T1000 (cell line): ENCODE measurements around the gene TFB2M.

ENCODE experiments used
- DNase-seq: peaks from one replicate; lab custom pipeline; 2025; ENCODE audit warnings: mixed read lengths; lab: John Stamatoyannopoulos, UW

The TFB2M gene

DNA sequence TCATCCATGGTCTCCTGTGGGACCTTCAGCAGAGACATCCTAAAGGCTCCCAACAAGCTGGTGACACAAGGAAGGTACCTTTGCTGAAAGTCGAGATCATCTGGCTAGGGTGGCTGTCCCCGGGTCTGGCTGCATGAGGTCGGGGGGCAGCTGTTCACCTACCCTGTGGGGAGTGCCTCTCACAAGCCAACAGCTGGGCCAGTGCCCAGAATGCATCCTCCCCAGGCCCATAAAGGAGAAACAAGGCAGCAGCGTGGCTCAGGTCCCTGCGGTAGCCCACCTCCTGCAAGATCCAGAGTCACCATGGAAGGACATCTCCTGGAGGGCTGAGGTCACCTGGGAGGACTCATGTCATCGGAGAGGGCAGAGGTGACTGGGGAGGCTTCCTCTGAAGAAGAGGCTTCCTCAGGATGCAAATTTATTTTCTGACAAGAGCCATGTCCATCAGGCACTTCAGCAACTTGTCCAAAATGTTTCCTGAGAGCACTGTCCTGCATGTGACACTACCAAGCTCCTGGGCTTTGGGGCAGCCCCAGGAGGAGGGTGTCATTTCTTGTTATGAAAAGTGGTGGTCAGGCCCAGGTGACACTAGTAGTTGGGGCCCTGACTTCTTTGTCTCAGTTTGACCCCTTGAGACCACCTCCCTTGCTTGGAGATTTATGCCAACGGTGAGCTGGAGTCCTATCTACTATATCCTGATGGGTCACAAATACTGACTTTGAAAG lies 52.3 kb downstream of the TFB2M start:
- no peak for DNase-seq

DNA sequence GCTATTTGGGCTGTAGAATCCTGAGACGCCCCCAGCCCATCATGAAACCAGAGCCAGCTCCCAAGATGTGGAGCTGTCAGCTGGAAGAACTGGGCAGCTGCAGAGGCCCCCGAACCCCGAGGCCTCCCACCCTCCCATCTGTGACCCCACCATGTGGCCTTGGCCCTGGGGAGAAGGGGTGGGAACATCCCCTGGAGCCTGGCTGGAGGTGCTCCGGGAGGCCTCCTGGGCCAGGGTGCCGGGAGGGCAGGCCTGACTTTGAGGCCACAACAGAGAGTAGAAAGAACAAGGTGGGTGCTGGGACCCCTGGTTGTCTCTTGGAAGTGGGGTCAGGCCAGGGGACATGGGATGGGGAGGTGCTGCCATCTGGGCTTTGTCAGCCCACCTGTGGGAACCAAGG lies 53.0 kb downstream of the TFB2M start:
- no peak for DNase-seq

DNA sequence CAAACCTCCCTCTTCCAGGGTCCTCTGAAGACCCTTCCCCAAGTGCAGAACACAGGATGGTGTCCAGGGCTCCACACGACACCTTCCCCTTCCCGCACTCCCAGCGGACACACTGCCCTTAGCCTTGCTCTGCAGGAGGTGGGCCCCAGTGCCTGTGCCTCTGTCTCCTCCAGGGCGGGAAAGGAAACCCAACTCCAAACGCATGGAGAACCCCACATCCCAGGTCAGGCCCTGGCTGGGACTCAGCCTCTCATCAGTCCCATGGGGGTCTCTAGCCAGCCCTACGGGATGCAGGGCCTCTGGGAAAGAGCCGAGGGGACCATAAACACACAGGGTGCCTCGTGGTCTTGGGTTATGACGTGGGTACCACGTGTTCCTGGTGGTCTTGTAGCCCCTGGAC lies 53.4 kb downstream of the TFB2M start:
- DNase-seq = no peak

DNA sequence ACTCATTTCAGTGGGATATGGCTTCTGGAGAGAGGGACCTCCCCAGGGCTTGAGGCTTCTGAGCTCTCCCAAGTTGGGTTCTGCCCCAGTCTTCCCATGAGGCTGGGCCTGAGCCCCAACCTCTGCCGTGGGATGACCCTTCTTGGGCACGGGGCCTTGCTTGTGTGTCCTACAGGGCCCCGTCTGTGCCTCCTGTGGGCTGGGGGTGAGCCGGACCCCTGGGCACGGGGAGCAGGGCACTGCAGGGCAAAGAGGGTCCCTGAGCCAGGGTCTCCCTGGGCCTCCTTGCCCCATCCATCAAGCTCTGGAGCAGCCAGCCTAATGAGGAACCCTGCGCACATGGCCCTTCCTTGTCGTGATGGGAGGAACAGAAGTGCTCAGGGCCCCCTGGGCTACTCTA lies 53.8 kb downstream of the TFB2M start:
- DNase-seq = no peak

DNA sequence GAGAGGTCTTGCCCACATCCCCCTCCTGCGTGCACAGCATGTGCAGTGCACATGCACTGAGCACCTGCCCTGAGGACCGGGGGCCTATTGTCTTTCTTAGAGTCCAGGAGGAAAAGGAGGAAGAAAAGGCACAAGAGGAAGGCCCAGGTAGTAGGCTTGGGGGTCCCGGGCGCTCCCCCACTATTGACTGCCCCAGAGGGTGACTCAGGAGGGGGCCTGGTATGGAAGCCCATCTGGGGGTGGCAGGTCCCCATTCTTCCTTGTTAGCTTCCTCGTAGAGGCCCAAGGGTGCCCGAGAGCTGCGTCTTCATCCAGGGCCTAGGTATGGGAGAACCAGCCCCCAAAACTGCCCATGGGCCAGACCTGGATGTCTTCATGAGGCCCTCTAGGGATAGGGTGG lies 54.9 kb downstream of the TFB2M start:
- DNase-seq = no peak

DNA sequence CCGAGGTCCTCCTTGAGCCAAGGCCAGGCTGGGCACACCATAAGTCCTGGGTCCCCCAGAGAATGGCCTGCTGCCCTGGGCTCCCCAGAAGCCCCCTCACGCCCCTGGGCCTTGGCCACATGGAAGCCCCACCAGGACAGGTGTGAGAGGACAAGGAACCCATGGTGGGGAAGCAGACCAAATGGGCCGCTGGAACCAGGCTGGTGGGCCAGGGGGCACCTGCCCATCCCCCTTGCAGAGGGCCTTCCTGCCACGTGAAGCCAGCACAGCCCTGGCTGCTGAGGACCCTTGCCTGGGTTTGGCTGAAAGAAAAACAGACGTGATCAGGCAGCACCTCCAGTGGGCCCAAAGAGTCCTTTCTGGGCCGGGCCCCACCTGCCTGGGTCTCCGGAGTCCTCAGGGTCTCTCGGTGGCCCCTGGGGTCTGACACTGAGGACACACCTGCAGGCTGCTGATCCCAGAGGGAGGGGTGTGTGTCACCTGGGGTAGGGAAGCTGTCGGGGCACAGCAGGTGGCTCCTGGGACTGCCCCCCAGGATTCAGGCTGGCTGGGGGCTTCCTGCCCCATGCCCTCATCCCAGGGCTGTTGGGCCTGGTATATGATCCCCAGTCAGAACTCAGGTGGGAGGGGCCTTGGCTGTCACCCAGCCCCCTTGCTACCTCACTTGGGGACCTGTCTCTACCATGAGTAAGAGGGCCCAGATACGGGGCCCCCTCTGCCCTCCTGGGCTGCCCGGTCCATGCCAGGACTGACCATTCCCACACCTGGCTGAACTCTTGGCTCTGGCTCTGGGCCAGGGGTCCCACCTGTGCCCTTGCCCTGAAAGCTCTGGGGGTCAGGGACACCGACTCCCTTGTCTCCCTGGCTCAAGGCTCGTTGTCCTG lies 55.7 kb downstream of the TFB2M start:
- DNase-seq = no peak

DNA sequence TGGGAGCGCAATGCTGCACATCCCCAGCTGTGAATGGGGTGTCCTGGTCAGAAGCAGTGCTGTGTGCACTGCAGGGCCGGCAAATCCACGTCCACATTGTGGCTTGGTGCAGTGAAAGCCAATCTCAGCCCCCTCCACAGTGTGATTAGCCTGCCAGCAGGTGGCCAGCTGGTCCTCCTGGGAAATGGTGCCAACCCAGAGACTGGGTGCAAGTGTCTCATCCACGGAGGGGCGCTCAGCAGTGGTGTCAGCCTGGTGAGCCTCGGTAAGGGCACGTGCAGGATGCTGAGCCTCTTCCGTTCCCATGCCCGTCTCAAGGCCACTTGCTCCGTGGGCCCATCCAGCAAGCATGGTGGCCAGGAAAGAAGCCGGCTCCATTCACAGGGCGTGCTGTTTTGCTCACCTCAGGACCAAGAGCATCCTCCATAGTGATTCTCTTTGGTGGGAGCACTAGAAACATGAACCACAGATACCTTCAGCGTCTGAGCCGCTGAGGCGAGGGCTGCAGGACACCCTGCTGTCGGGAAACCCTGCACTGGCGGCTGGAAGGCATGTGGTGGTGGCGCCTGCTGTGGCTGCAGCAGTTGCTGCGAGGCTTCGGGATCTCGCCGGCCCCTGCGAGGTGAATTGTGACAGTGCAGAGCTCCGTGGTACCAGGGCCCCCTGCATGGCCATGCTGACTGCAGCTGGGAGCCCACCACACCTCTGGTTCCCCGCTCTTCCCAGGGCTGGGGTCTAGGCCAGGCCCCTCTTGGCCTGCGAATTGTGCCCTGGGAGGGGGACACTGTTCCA lies 57.0 kb downstream of the TFB2M start:
- no peak for DNase-seq

DNA sequence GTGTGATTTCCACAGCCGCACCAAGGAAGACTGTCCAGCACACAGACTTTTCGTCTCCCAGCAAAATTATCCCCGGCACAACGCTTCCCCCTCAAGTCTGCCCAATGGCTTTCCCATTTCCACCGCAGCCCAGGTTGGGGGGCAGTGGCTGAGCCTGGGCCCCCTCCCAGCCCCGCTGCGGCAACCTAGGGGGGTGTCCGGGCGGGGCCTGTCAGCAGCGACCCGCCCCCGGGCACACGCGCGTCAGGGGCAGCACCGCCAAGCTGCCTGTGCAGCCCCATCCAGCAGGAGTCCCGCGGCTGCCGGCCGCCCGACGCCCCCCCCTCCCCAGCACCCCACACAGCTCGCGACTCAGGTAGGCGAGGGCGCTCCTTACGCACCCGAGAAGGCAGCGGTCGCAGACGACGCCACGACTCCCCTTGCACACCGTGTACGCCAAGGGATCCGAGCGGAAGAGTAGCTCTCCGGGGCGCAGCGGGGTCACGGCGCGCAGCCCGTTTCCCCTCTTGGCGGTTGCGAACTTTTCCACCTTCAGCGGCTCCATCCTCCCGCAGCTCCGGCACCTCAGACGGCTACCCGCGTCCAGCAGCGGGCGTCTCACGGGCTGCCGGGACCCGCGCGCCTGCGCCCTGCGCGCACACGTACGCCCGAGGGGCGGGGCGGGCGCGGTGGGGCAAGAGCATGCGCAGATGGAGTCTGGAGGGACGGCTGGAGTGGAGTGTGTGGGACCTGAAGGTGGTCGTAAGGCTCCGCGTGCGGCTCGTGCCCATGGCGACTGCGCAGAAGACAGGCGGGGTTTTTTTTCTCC lies 59.2 kb downstream of the TFB2M start, which contains the start of gene SMYD3:
TSS of gene SMYD3 (minus strand) at position 606 of the 808 bp plus-strand sequence.
- DNase-seq = peak; percentile 50

DNA sequence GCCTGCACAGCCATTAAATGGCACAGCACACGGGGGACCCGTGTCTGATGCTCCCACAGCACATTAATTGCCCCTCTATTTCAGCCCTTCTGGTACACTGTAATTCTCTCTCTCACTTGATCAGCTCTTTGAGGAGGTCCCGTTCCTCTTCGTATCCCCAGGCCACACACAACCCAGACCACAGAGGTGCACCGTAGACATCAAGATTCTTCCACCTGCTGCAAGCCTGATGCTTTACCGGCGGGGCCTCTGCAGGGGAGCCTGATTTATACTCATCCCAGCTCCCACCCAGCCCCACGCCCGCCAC lies 59.7 kb downstream of the TFB2M start:
- no peak for DNase-seq

DNA sequence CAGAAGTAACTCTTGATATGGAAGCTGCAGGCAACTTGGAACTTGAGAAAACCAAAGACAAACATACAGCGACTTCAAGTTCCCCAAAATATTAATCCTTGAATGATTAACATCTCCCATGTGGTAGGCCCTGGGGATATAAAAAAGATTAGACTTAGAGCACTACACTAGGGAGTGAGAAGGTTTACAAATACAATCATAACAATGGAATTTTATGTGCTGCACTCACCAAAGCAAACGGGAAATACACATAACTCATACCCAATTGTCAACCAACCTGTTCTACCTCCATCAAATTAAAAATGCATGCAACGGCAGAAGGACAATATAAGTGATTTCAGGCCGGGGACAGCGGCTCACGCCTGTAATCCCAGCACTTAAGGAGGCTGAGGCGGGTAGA lies 62.7 kb downstream of the TFB2M start:
- DNase-seq = no peak

DNA sequence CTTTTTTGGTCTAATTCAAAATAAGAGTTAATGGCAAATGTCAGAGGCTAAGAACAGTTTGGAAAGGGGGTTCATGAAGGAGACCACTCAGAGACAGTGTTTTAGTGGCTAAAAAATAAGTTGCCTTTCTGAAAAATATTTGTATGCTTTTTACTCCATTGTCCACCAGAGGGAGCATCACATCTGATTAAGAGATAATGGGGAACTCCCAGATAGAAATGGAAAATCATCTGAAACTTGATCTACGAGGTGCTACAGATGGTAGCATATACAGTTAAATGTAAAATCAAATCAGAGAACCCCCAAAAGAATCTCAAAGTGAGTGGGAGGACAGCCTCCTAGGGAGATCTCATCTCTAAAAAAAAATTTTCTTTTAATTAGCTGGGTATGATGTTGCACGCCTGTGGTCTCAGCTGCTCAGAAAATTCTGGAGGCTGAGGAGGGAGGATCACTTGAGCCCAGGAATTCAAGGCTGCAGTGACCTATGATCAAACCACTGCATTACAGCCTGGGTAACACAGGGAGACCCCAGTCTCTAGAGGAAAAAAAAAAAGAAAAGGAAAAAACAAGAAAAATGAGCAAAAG lies 68.6 kb downstream of the TFB2M start:
- no peak for DNase-seq

DNA sequence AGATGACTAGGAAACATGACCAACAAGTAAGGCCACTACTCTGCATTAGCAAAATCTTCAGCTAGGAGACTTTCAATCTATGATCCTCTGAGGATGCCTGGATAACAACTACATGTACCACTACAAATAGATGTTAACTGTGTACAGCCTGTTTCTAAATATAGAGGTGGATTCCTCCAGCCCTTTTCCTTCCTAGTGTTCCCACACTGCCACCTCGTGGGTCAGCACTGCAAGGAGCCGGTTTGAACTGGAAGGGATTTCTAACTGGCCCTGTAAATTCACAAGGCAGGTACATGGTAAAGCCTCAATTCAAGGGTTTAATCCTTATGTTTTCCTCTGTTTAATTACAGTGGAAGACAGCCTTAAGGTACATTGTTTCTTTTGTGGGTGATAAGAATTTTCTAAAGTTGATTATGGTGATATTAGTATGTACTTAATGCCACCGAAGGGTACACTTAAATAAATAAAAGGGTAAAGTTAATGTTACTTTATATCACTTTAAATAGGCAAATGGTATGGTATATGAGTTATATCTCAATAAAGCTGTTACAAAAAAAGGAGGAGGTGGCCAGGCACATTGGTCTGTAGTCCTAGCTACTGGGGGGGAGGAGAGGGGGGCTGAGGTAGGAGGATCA lies 73.3 kb downstream of the TFB2M start:
- peak; percentile 45 for DNase-seq

DNA sequence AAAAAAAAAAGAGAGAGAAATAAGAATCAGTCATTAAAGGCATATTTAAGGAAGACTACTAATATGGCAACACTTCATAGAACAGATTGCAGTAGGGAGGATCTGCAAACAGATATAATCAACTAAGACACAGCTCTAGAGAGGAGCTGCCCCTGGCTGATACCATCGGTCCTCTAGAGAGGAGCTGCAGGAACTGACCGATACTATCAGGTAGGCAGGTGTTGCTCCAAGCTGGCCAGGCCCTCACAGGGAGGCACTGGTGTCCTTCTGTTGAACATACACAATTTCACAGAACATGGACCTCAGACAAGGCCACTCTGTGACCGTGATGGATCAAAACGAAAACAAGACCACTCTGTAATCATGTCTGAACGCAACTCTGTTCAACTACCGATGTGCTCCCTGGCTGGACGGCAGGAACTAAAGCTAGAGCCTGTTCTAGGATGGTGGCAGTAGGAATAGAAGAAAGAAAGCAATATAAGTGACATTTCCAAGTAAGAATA lies 74.5 kb downstream of the TFB2M start:
- DNase-seq = no peak
